Measurements from ENCODE around the gene INSIG2.

Gene INSIG2

GRCh38 chr2:118110310-118110709 is 22.0 kb downstream of the INSIG2 start:
- DNase-seq (ENCODE audit: low read depth): no peak
- TF ChIP-seq, protein P1, sequence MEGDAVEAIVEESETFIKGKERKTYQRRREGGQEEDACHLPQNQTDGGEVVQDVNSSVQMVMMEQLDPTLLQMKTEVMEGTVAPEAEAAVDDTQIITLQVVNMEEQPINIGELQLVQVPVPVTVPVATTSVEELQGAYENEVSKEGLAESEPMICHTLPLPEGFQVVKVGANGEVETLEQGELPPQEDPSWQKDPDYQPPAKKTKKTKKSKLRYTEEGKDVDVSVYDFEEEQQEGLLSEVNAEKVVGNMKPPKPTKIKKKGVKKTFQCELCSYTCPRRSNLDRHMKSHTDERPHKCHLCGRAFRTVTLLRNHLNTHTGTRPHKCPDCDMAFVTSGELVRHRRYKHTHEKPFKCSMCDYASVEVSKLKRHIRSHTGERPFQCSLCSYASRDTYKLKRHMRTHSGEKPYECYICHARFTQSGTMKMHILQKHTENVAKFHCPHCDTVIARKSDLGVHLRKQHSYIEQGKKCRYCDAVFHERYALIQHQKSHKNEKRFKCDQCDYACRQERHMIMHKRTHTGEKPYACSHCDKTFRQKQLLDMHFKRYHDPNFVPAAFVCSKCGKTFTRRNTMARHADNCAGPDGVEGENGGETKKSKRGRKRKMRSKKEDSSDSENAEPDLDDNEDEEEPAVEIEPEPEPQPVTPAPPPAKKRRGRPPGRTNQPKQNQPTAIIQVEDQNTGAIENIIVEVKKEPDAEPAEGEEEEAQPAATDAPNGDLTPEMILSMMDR (IDR thresholded peaks at IDR 0.05; ENCODE audit: low read length, missing control alignments): no peak
- H3K4me3 ChIP-seq (replicated peaks; ENCODE audit: low read depth, low read length): no peak overlapping the region

DNA sequence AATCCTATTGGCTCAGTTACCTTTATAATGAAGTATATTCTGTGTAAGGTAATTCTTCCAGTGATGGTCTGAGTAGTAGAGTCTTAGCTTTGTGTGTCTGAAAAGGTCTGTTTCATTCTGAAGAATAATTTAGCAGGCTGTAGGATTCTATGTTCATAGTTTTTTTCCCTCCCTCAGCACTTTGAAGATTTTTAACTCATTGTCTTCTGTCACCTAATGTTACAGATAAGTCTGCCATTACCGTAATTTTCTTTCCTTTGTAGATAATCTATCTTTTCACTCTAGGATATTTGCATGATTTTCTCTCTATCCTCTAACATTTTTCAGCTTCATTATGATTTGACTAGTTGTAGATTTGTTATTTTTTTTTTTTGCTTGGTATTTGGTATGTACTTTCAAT is 22.7 kb downstream of the INSIG2 start:
- TF ChIP-seq, protein P1 (IDR thresholded peaks at IDR 0.05; ENCODE audit: low read length, missing control alignments): no peak
- H3K4me3 ChIP-seq (replicated peaks; ENCODE audit: low read depth, low read length): no peak overlapping the region
- no peak for DNase-seq (ENCODE audit: low read depth)

- TF ChIP-seq, protein P1 (IDR thresholded peaks at IDR 0.05; ENCODE audit: low read length, missing control alignments): no peak
- no peak overlapping the region for H3K4me3 ChIP-seq (replicated peaks; ENCODE audit: low read depth, low read length)
- DNase-seq (ENCODE audit: low read depth): peak; percentile 64
These were observed 24.6 kb downstream of the INSIG2 start for GRCh38 chr2:118112771-118113334.

- H3K4me3 ChIP-seq (replicated peaks; ENCODE audit: low read depth, low read length): no peak overlapping the region
- TF ChIP-seq, protein P1 (IDR thresholded peaks at IDR 0.05; ENCODE audit: low read length, missing control alignments): no peak
- no peak for DNase-seq (ENCODE audit: low read depth)
These were observed 26.6 kb downstream of the INSIG2 start for GRCh38 chr2:118114863-118115262.

DNA sequence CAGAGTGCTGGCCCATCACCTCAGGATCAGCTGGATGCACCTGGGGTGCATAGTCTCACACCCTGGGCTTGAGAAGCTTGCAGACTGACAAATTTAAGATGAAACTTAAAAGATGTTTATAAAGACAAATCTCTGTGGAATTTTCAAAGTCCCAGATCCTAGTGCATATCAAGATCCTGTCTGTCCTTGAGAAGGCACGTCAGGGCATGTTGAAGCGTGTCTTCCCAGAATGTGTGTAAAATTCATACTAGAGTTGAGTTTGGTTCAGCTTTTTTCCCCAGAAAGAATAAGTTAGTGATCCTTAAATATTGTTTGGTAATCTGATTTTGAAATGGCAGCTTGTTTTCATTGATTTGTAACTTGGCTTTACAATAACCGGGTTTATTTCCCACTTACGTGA is 27.5 kb downstream of the INSIG2 start:
- no peak overlapping the region for H3K4me3 ChIP-seq (replicated peaks; ENCODE audit: low read depth, low read length)
- no peak for DNase-seq (ENCODE audit: low read depth)
- TF ChIP-seq, protein P1 (IDR thresholded peaks at IDR 0.05; ENCODE audit: low read length, missing control alignments): no peak

DNA sequence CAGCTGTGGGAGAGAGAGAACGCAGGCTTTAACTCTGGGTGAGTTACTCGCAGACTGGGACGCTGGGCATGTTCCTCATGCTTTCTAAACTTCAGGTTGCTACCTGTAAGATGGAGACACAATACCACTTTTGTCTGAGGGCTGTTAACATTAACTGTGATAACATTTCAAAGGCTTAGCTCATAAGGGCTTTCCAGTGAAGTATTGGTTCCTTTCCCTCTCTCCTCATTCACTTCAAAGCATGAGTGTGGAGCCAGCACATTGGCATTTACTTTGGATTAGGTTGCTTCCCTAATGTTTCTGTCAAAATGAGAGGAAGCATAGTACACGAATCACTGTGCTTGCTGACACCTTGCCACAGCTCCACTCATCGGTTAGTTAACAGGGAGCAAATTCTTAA is 30.2 kb downstream of the INSIG2 start:
- no peak overlapping the region for H3K4me3 ChIP-seq (replicated peaks; ENCODE audit: low read depth, low read length)
- no peak for DNase-seq (ENCODE audit: low read depth)
- TF ChIP-seq, protein P1 (IDR thresholded peaks at IDR 0.05; ENCODE audit: low read length, missing control alignments): no peak

DNA sequence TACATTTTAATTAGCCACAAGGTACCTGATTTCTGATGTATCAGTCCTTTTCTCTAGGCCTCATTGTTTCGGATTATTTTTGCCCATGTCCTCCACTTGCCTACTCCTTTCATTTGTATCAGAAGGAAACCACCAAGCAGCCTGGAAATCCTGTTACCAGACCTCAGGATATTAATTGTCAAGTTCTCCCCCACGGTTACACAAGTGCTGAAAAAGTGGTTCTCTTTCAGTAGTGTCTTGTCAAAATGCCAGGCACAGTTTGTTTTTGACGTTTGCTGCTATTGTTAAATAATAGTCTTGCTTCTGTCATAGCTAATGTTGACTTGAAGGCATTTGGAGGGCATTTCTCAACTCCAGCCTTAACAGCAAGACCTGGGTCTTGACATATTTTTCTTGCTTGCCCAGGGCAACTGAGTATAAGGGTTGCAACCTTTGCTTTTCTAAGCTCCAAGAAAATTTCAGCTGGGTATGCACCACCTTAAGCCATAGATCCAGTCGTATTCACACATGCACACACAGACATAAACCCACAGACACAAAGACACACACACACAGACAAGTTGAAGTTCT is 31.0 kb downstream of the INSIG2 start:
- TF ChIP-seq, protein P1 (IDR thresholded peaks at IDR 0.05; ENCODE audit: low read length, missing control alignments): no peak
- peak; percentile 47 for DNase-seq (ENCODE audit: low read depth)
- H3K4me3 ChIP-seq (replicated peaks; ENCODE audit: low read depth, low read length): no peak overlapping the region

Measured in fibroblast of pulmonary artery (primary cell).